ENCODE measurements around the gene ALDH1A3.

The ALDH1A3 gene

DNA sequence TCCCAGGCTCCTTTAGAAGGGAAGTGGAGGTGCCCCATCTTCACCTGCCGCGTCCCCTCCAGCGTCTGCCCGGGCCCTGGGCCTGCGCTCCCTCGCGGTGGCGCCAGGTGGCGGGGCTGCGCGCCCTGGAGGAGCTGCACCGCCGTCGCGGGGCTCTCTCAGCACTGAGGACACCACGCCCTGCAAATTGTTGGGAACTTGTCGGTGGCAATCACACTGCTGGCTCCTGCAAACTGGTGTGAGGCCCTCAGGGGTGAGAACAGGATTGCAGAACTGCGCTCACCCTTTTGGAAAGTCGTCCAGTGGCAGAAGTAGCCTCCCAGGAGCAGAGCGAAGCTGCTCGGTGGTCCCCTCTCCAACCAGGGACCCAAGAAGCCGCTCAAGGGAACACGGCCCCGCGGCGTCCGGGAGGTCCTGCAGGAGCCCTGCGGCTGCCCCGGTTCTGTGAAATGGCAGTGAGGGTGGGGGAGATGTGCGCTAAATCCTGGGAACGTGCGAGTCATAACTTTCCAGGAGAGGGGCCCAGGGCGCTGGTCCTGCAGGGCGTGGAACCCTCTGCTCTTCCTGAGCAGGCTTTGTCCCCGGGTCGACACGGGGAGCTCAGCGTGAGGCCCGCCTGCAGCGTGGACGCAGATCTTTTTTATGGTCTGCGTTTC lies 38.5 kb downstream of the ALDH1A3 start:
- DNase-seq (ENCODE audit: low read depth) = peak; percentile 85
- peak overlapping the region; percentile 82 for H3K4me3 ChIP-seq (ENCODE audit: low read length)
- TF ChIP-seq, protein P1, sequence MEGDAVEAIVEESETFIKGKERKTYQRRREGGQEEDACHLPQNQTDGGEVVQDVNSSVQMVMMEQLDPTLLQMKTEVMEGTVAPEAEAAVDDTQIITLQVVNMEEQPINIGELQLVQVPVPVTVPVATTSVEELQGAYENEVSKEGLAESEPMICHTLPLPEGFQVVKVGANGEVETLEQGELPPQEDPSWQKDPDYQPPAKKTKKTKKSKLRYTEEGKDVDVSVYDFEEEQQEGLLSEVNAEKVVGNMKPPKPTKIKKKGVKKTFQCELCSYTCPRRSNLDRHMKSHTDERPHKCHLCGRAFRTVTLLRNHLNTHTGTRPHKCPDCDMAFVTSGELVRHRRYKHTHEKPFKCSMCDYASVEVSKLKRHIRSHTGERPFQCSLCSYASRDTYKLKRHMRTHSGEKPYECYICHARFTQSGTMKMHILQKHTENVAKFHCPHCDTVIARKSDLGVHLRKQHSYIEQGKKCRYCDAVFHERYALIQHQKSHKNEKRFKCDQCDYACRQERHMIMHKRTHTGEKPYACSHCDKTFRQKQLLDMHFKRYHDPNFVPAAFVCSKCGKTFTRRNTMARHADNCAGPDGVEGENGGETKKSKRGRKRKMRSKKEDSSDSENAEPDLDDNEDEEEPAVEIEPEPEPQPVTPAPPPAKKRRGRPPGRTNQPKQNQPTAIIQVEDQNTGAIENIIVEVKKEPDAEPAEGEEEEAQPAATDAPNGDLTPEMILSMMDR (IDR thresholded peaks at IDR 0.05; ENCODE audit: insufficient read depth, low read depth, low read length, missing control alignments) = peak; percentile 66

DNA sequence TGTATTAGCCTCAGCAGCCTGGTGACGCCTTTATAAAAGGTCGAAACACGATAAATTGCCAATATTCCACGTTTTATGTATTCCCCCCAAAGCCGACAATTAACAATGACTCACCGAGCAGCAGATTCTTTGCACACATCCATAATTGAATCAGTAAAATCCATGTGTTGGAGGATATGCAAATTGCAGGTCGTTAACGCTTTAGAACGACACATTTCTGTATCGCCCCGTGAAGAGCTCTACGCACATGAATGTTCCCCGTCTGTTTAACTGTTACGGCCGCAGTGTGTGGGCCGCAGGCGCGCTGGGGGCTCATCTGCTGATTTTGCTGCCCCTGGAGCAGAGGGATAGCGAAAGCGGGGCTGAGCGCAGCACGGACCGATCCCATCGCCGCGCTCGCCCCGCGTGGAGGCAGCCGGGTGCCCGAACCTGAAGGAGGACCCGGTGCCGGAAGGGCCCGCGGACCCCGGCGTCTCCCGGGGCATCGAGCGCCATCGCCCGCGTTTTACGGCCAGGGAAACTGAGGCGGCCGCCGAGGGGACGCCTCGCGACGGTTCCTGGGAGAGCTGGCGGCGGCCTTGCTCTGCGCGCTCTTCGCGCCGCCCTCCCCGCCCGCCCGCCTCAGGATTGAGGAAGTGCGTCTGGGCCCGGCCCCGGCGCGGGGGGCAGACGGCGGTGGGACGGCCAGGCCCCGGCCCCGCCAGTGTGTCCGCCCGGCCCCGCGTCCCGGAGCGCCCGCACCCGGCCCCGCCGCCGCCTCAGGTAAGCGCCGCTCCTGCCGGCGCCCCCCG lies 39.3 kb downstream of the ALDH1A3 start, which contains the start of gene LRRK1:
TSS of gene LRRK1 (plus strand) at position 668 of the 791 bp plus-strand sequence. CDS start 5,276 bp downstream, outside the sequence.
- TF ChIP-seq, protein P1 (IDR thresholded peaks at IDR 0.05; ENCODE audit: insufficient read depth, low read depth, low read length, missing control alignments) = no peak
- peak; percentile 55 for DNase-seq (ENCODE audit: low read depth)

DNA sequence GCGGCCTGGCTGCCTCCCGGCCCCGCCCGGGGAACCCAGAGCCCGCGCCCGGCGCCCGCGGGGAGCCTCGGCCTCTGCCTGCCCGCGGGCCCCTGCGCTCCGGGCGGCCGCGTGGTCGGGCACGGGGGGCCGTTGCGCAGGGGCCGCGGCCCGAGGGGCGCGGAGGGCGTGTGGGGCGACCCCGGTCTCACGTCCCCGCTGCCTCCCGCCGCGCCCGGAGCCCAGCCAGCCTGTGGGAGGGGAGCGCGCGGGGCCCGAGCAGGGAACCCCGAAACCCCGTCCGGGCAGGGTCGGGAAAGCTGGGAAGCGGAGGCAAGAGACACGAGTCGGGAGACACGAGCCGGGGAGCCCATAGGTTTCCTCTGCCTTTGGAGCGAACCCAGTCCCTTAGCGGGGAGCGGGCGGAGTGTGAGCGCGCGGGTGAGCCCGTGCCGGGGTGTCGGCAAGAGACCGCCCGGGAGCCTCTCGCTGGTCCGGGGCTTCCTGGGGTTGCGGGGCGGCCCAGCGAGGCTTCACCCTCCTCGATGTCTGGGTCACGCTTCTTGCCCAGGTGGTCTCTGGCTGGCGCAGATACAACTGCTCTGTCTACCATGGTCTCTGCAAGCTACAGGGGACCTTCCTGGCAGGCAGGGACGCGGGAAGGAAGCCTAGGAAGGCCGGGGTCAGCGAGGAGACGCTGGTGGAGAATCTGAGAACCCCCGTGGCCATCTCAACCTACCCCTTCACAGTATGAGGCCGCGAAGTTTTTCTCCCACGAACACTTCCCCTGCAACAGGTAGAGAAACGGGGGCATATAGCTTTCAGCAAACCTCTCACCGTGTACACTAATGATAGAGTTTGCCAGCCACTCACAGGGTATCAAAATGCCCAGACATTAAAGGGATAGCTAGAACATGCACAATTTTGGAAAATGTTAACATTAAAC lies 40.1 kb downstream of the ALDH1A3 start:
- peak; percentile 44 for DNase-seq (ENCODE audit: low read depth)
- peak overlapping the region; percentile 61 for H3K4me3 ChIP-seq (ENCODE audit: low read length)
- TF ChIP-seq, protein P1 (IDR thresholded peaks at IDR 0.05; ENCODE audit: insufficient read depth, low read depth, low read length, missing control alignments) = no peak

More for the DNA sequence above, 39.3 kb downstream of the ALDH1A3 start, which contains the start of gene LRRK1:
- peak within 1 kb of the TSS; percentile 82 for H3K4me3 ChIP-seq (ENCODE audit: low read length)

DNA sequence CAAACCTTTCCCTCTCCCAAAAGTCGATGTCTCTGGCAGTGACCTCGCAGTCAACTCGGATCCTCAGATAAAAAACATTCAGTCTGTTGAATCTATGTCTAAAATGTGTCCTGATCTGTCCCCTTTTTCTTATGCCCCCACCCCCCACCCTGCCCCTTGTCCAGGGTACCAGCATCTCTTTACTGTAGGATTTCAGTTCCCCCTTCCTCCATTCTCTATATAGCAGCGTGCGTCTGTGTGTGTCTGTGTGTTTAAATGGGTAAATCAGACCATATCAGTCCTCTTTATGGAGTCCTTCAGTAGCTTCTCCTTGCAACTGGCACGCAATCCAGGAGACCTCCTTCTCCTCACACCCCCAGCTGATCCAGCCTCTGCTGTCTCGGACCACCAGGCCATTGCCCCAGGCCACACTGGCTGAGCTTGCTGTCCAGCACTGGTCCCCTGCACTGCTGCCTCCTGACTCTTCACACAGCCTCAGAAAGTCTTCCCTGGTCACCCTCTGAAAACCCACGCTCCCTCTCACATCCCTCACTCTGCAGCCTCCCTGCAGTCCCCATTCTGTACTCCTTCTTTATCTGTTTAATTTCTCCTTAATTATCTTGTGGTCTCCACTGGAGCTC lies 41.0 kb downstream of the ALDH1A3 start:
- TF ChIP-seq, protein P1 (IDR thresholded peaks at IDR 0.05; ENCODE audit: insufficient read depth, low read depth, low read length, missing control alignments) = no peak
- H3K4me3 ChIP-seq (ENCODE audit: low read length) = no peak overlapping the region

DNA sequence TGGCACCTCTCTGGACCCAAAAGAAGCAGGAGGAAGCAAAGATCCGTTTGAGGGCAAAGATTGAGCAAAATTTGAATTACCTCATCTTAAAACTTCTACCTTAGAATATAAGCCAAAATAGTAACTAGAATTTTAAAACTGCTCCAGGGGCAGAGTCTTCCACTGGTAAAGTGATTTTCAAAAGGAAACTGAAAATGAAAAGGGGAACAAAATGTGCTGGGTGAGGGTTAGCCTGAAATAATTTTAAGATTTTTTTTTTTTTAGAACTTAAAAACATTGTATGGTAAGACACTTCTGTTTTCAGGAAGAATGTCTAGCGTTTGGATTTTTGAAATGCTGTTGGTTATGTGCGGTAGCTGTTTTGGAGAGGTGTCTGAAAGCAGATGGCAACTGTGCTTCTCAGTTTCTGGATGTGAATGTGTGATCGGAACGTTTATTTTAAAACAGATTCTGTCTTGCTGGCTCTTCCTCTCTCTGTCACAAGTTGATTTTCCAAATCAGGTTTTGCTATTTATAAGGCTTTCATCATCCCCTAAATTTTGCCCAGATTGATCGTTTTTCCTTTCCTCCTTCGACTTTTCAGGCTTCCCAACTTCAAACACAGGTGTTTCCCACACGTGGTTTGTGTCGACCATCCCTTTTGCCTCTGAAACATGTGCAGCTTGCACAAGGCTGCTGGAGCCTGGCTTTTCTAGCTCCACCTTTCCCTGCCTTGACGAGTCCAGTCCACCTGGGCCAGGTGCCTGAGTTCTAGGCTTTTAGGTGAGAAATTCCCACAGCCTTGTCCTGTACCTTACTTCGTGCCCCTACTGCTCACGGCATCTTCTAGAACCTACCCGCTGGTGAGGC lies 42.8 kb downstream of the ALDH1A3 start:
- TF ChIP-seq, protein P1 (IDR thresholded peaks at IDR 0.05; ENCODE audit: insufficient read depth, low read depth, low read length, missing control alignments) = no peak
- DNase-seq (ENCODE audit: low read depth) = no peak
- no peak overlapping the region for H3K4me3 ChIP-seq (ENCODE audit: low read length)

More for the DNA sequence above, 41.0 kb downstream of the ALDH1A3 start:
- DNase-seq (ENCODE audit: low read depth) = no peak

All from epithelial cell of esophagus (primary cell).